HK-2 (cell line): ENCODE measurements around the gene ADAM12.
"Not testable (repeated sequence)": the region's sequence is repeated elsewhere in the genome, so short reads cannot be mapped to it uniquely, and the experiment has no call there.

Experiments
- DNase-seq: peaks from one replicate; pipeline ENCODE4 v3.0.0-alpha.2; 2018; ENCODE audit not compliant: unreplicated experiment

The ADAM12 gene

DNA sequence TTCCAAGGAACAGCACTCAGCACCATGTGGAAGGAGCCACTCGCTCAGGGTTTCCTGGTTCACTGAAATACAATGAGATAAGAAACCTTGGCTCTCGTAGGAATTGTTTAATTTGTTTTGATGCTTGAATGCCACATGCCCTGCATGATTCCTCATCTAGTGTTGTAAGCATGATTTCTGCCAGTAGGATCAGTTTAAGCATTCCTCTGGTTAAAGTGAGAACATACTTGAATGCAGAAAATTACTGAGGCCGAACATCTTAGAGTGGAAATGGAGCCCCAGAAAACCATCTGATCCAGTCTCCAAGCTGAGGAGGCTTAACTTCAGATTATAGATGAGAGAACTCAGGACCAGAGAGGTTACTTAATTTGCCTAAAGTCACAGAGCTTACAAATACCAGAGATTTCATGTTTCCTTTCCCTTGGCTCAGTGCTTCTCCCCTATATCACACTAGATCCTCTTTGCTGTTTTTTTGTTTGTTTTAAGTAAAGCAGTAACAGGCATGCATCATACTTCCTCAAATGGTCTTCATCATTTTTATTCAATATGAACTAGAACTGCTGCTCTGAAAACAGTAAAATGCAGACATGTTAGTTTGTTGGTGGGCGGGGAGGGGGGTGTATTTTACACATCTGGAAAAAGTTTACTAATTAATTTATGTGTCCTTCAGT, 125.1 kb downstream of the ADAM12 start:
- DNase-seq = no peak

GRCh38 chr10:126262233-126262838, 125.9 kb downstream of the ADAM12 start:
- no peak for DNase-seq

DNA sequence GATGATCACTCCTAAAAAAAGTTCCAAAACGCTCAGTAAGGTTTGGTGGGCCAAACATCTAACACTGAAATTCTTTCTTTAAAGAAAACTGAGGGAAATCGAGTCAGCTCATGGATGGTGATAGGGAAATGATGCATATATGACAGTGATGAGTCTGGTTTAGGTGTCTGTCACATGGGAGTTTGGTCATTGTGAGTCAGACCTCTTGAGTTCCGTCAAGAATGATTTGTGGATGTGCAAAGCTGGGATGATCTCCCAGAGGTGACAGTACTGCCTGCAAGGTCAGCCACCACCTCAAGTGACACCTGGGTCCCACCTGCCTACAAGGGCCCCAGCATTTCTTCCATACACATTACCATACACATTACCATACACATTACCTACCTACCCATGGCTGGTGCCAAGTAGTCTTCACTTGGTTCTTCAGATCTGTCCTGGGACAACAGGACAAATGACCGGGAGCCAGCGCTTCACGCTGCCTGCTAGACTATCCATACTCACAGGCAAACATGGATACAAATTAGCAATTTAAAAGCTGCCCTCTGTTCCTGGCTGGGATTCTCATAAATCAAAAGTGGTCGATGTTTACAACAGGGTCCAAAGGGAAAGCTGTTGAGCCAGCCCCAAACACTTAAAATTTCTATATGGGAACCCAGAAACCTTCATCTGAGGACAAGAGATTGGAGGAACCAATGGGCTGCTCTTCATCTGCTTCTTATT, 128.4 kb downstream of the ADAM12 start:
- no peak for DNase-seq

GRCh38 chr10:126256864-126257263, 131.4 kb downstream of the ADAM12 start:
- no peak for DNase-seq

DNA sequence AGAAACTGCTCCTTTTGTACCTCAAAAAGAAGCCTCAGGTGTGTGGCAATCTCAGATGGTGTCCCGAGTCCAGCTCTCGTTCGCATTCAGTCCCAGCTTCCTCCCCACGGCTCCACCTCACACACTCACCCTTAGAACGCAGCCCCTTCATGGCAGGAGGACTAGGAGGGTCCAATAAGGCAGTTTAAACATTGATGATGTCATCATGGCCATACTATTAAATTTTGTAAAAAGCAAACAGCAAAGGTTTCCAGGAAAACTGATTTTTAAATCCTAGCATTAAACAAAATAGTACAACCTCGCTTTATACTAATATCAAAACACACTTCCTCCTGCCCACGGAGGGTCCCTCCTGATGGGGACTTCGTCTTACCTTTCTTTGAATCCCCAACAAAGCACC, 133.0 kb downstream of the ADAM12 start:
- no peak for DNase-seq

DNA sequence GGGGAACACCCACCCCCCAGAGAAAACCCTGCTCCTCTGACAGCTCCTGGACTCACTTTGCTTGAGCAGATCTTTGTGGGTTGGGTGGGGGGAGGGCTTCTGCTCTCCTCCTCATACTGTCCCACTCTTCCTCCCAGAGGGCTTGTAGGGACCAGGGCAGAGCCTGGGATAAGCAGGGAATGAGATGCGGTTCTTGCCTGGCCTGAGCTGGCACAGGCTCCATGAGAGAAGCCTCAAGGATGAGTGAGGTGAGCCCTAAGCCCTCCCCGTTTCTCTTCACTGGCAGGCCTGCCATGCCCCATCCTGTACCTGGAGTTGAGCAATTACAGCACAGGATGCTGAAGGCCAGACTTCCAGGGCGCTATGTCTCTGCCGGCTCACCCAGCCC, 134.7 kb downstream of the ADAM12 start:
- DNase-seq = peak; percentile 36

- peak; percentile 21 for DNase-seq
These were observed 135.2 kb downstream of the ADAM12 start for GRCh38 chr10:126252884-126253610.

DNA sequence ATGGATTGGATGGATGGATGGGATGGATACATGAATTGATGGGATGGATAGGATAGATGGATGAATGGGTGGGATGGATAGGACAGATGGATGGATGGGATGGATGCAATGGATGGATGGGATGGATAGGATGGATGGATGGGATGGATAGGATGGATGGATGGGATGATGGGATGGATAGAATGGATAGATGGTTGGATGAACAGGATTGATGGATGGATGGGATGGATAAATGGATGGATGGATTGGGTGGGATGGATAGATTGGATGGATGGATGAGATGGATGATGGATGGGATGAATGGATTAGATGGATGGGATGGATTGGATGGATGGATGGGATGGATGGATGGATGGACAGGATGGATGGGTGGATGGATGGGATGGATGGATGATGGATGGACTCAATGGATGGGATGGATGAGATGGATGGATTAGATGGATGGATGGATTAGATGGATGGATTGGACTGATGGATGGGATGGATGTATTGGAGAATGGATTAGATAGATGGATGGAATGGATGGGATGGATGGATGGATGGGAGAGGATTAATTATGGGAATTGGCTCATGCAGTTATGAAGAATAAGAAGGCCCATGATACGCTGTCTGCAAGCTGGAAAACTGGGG, 136.4 kb downstream of the ADAM12 start:
- DNase-seq = no peak

DNA sequence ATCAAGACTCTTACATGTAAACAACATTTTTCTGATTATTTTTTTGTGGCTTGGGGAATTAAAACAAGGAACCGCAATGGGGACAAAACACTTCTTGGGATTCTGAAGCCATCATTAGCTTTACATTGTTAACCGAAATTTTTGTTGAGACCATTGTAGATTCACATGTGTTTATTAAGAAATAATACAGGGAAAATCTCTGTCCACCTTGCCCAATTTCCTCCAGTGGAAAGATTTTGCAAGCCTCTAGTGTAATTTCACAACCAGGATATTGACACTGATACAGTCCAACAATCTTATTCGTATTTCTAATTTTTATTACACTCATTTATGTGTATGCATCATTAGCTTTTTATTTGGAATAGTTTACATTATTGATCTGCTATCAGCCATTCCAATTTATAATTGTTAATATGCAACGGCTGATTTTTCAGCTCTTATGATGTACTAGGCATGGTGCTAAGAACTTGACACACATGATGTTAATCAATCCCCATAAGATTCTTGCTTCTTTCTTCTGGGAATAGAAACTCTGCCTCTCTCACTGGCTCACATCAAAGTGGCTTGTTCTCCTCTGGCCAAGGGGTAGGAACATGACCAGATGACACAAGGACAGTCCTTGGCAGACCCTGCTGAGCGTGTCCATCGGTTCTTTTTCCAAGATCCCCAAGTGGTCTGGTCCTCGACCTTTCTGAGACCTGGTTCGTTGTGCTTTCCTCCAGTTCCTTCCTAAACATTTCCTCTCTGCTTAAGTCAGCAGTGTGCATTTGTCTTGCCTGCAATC, 137.6 kb downstream of the ADAM12 start:
- no peak for DNase-seq

DNA sequence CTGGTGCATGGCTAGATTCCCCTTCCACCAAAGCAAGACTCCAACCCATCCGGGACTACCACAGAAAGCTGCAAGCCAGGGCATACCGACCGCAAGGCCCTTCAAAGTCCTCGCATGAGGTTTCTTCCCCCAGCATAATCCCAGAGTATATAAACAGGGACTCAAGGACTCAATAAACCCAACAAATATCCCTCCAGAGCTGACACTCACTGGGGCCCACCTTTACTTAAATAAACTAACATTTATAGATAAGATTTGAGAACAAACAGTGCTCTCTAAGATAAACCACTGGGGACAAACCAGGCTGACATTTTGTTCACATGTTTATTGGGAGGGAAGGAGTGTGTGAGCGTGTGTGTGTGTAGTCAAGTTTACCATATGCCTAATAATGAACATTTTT, 138.2 kb downstream of the ADAM12 start:
- no peak for DNase-seq

DNA sequence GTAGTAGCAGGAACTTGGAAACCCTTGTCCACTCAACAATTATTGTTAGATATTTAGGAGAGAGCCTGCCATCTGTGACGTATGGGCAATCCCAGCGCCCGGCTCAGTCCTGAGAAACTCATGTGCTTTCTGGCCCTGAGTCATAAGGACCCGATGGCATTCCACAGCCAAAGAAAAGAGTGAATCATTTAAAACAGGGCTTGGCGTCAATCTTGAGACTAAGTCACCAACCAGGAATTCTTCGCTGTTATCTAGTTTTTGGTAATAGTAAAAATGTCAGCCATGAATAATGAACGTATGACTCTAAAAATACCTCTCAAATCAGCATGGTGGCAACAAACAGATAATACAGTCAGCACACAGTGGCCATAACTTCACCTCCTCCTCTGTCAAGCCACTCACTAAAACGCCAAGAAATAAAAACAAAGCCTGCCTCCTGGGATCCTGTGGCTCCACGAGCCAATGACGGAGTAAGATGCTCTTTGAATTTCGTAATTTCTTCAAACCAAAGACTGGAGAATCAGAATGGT, 140.8 kb downstream of the ADAM12 start:
- peak; percentile 91 for DNase-seq

DNA sequence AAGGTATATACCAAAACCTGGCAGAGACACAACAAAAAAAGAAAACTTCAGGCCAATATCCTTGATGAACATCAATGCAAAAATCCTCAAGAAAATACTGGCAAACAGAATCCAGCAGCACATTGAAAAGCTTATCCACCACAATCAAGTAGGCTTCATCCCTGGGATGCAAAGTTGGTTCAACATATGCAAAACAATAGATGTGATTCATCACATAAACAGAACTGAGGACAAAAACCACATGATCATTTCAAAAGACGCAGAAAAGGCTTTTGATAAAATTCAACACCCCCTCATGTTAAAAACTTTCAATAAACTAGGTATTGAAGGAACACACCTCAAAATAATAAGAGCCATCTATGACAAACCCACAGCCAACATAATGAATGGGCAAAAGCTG, 141.9 kb downstream of the ADAM12 start:
- DNase-seq = not testable (repeated sequence)

GRCh38 chr10:126245501-126245900, 142.8 kb downstream of the ADAM12 start:
- DNase-seq = no peak

DNA sequence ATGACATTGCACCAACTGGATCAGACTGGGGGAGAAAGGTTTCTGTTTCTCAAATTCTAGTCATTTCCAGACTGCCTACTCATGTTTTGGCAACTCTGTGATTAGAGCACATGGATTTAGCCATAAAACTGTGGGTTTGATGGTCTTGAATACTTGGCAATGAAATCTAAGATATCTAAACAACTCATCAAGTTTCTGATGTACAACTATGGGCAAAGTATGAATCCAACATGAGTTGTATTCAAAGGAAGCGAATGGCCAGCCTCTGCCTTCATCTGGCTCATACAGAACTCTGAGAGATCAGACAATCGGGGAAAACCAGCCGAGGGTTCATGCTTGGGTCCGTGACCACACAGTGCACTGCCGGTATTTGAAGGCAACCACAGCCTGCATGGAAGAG, 144.3 kb downstream of the ADAM12 start:
- DNase-seq = peak; percentile 69

- DNase-seq = no peak
These were observed 145.0 kb downstream of the ADAM12 start for GRCh38 chr10:126243306-126243705.

DNA sequence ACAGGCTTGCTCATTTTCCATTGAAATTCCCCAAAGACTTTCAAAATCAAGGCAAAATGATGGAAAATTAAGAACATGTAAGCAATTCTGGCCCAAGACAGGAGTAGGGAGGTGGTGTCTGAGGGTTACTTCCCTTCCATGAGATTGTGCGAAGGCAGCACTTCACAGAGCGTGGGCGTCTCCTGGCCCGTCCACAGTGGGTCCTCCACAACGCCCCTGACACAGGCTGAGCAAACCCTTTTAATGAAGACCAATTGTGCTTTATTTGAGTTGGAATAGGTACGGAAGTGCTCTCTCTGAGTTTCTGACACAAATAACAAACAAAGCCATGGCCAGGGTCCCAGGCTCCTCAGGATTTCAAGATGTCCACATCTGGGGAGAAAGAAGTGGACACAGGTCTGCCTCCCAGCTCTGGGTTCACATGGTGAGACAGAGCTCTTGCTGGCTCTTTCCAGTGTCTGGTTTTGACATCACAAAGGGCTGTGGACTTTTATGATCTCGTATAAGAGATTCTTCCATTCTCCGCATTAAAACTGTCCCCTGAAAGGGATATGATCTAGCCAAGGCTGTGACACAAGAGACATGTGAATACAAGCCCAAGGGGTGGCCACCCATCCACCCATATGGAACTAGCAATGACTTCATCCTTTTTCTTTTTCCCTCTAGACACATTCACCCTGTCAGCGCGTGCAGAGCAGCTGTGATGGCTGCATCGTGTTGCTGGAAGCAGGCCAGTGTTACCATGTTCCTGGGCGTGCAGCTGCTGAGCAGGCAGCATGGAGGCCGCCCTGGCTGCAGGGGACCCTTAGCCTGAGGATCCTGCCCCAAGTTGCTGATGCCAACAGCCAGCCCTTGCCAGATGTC, 145.6 kb downstream of the ADAM12 start:
- no peak for DNase-seq

- no peak for DNase-seq
These were observed 147.8 kb downstream of the ADAM12 start for GRCh38 chr10:126240483-126240882.

DNA sequence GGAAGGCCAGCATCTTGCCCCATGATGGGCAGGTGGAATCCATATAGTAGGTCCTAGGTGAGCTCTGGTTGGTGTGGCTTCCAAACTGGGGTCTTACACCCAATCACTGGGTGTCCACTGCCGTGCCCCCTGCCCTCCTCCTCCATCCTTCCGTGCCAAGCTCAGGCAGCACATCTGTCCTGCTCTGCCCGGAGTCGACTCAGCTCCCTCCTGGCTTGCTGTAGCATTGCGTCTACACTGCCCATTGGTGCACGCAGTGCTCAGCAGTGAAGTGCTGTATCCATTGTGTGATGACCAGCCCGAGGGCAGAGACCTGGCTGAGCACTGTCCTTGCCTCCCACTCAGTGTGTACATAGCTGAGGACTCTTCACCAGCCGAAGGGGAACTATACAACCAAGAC, 148.4 kb downstream of the ADAM12 start:
- DNase-seq = no peak

DNA sequence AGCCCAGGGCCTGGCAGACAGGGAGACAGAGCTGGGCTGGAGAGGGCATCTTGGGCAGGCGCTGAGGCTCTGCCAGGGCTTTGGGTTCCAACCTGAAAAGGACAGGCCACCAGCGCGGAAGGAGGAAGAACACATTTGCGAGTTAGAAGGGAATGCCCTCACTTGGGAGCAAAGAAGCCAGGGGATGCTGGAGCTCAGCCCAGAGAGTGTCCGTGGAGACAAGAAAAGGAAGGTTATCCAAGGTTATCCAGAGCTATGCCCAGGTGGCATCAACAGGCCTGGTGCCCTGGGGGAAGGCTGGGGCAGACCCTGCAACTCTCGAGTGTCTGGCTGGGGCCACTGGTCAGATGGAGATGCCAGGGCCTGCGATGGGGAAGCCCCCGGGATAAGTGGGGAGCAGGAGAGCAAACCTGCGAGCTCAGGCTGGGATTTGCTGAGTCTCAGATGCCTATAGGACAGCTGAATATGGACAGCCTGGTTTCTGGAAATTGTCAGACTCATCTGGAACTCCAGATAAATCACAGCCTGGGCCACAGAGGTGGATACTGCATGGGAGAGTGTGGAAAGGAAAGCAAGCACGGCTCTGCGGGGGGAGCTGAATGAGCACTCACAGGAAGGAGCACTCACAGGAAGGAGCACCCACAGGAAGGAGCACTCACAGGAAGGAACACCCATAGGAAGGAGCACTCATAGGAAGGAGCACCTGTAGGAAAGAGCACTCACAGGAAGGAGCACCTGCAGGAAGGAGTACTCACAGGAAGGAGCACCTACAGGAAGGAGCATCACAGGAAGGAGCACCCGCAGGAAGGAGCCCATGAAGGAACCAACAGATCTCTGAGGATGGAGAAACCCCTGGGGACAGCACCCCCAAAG, 152.1 kb downstream of the ADAM12 start:
- no peak for DNase-seq
